B cell (primary cell): ENCODE results near the gene B3GNT9. TPM values are rescaled to one million over a fixed set of nuclear protein-coding genes. Genes with fewer than 3 reads are reported as not detected.

Source experiments
- ATAC-seq: fragments of 200-7000 bp; cut with Tn5 transposase; one replicate; pipeline ENCODE4 v1.10.0; 2021; ENCODE audit warnings: low read depth, mild to moderate bottlenecking, moderate number of reproducible peaks, moderate library complexity
- CTCF ChIA-PET: fragments of 350-600 bp; sonication (Branson Sonifier 250); formaldehyde crosslinking; loops from one replicate; lab custom pipeline; 2021; ENCODE audit warnings: antibody characterized with exemption, inconsistent platforms; lab: Charles Lee
- POLR2A ChIA-PET: fragments of 350-600 bp; sonication (Branson Sonifier 250); formaldehyde crosslinking; loops from one replicate; lab custom pipeline; 2021; ENCODE audit warnings: antibody characterized with exemption; lab: Charles Lee
- DNase-seq: peaks from one replicate; pipeline ENCODE4 v3.0.0; 2013
- H2AFZ ChIP-seq: 2 replicates; pipeline ENCODE4 v1.6.1; 2012; ENCODE audit warnings: mild to moderate bottlenecking, low read depth, low read length; ENCODE audit not compliant: insufficient read depth, poor library complexity, severe bottlenecking
- H3K27ac ChIP-seq, 2 donors: 1 replicate in 1 of 2; 2 replicates in 1 of 2; pipeline ENCODE4 v1.5.1; 2012 to 2013; ENCODE audit warnings: low read length in 2 of 2, mild to moderate bottlenecking in 2 of 2, moderate library complexity in 1 of 2
- H3K27me3 ChIP-seq, 4 experiments: fragments of 200-600 bp in 1 of 4; sonication (generic) in 1 of 4; replicated peaks in 1 of 4; 1 replicate in 2 of 4; 2 replicates in 2 of 4; pipeline versions ENCODE4 v1.6.1 to v1.7.0; 2013 to 2016; ENCODE audit warnings: low read length in 3 of 4, mild to moderate bottlenecking in 2 of 4, mixed read lengths in 1 of 4, moderate library complexity in 1 of 4; ENCODE audit not compliant: insufficient read depth in 4 of 4, control insufficient read depth in 3 of 4; ENCODE audit errors: control extremely low read depth in 1 of 4
- H3K36me3 ChIP-seq, 2 experiments: replicated peaks in 1 of 2; 1 replicate in 1 of 2; 2 replicates in 1 of 2; pipeline versions ENCODE4 v1.6.1 to v1.7.1; 2013; ENCODE audit warnings: low read length in 1 of 2; ENCODE audit not compliant: insufficient read depth in 2 of 2, control insufficient read depth in 1 of 2; ENCODE audit errors: control extremely low read depth in 1 of 2, extremely low read depth in 1 of 2
- H3K4me1 ChIP-seq, 2 donors: fragments of 200-600 bp in 1 of 2; sonication (generic) in 1 of 2; 1 replicate in 1 of 2; 2 replicates in 1 of 2; pipeline versions ENCODE4 v1.5.1 to v1.6.1; 2013 to 2017; ENCODE audit warnings: low read length in 2 of 2; ENCODE audit not compliant: control insufficient read depth in 2 of 2, insufficient read depth in 2 of 2
- H3K4me2 ChIP-seq: replicated peaks from 2 replicates; pipeline ENCODE3; 2012; ENCODE audit warnings: mild to moderate bottlenecking, low read depth, low read length; ENCODE audit not compliant: poor library complexity, severe bottlenecking
- H3K4me3 ChIP-seq, 5 experiments: fragments of 200-600 bp in 1 of 5; sonication (generic) in 1 of 5; 1 replicate in 3 of 5; 2 replicates in 2 of 5; pipeline versions ENCODE4 v1.5.1 to v1.7.0; 2011 to 2016; ENCODE audit warnings: low read length in 4 of 5, mild to moderate bottlenecking in 4 of 5, low read depth in 2 of 5, control low read depth in 1 of 5, moderate library complexity in 1 of 5; ENCODE audit not compliant: insufficient read depth in 1 of 5; ENCODE audit errors: control extremely low read depth in 1 of 5, extremely low read depth in 1 of 5
- H3K79me2 ChIP-seq: fragments of 200-600 bp; sonication (generic); one replicate; pipeline ENCODE4 v1.6.0; 2016; ENCODE audit warnings: low read length; ENCODE audit not compliant: control insufficient read depth, insufficient read depth
- H3K9ac ChIP-seq: fragments of 200-600 bp; sonication (generic); 2 replicates; pipeline ENCODE4 v1.6.1; 2017; ENCODE audit warnings: mild to moderate bottlenecking, low read length, moderate library complexity
- H3K9me3 ChIP-seq, 3 donors: one replicate each; pipeline versions ENCODE4 v1.6.1 to v1.7.1; 2013; ENCODE audit warnings: low read length in 2 of 3; ENCODE audit not compliant: control insufficient read depth in 2 of 3, insufficient read depth in 1 of 3; ENCODE audit errors: control extremely low read depth in 1 of 3
- H4K20me1 ChIP-seq: 2 replicates; pipeline ENCODE4 v1.6.0; 2012; ENCODE audit warnings: mild to moderate bottlenecking, low read length; ENCODE audit not compliant: insufficient read depth, control insufficient read depth, poor library complexity, severe bottlenecking
- H3K27ac Mint-ChIP-seq: one replicate; pipeline ENCODE4 v1.8.0; 2021; ENCODE audit warnings: mixed read lengths
- H3K27me3 Mint-ChIP-seq: one replicate; pipeline ENCODE4 v1.8.0; 2021; ENCODE audit warnings: mixed read lengths
- H3K4me1 Mint-ChIP-seq: one replicate; pipeline ENCODE4 v1.8.0; 2021; ENCODE audit warnings: mixed read lengths
- H3K4me3 Mint-ChIP-seq: one replicate; pipeline ENCODE4 v1.8.0; 2021; ENCODE audit warnings: mixed read lengths
- H3K9me3 Mint-ChIP-seq: one replicate; pipeline ENCODE4 v1.8.0; 2022; ENCODE audit warnings: mixed read lengths; ENCODE audit not compliant: insufficient read depth
- EZH2 ChIP-seq: IDR thresholded peaks from 2 replicates; pipeline ENCODE4 v1.6.1; 2012; ENCODE audit warnings: borderline replicate concordance, low read depth, mild to moderate bottlenecking, moderate library complexity, low read length; ENCODE audit not compliant: insufficient read depth, poor library complexity, severe bottlenecking
- WGBS: methylation state at CpG from one replicate; pipeline ENCODE4 v1.1.5; 2013; ENCODE audit warnings: missing lambda C conversion rate; ENCODE audit not compliant: insufficient coverage; 5-methylcytosine and 5-hydroxymethylcytosine counted together
- intact Hi-C: fragments of 100-400 bp; cut with micrococcal nuclease; formaldehyde crosslinking; loops from one replicate; pipeline ENCODE4 v1.10.0; 2022
- polyA plus RNA-seq: library from polyadenylated mRNA; depleted of rRNA; stranded (reverse); fragments of >200 nt; gene quantifications from 2 replicates; pipeline ENCODE4 v1.2.3, GENCODE V29; 2012
- total RNA-seq, 2 donors: library from RNA; stranded (reverse); fragments of 120-200 nt in 1 of 2; gene quantifications; 1 replicate in 1 of 2; 2 replicates in 1 of 2; pipeline versions ENCODE4 v1.2.3 to v1.2.4, GENCODE V29; 2013 to 2022
- TF ChIP-seq, protein P1 (sequence below): fragments of 200-600 bp; IDR thresholded peaks from one replicate; pipeline ENCODE4 v1.8.0; 2022; ENCODE audit warnings: antibody characterized with exemption, mild to moderate bottlenecking

B3GNT9 gene
- total and polyA plus RNA-seq, 2 donors (not counting 1 experiment from before 2014, with no cell fraction given): 1.6 to 2.5 TPM

DNA sequence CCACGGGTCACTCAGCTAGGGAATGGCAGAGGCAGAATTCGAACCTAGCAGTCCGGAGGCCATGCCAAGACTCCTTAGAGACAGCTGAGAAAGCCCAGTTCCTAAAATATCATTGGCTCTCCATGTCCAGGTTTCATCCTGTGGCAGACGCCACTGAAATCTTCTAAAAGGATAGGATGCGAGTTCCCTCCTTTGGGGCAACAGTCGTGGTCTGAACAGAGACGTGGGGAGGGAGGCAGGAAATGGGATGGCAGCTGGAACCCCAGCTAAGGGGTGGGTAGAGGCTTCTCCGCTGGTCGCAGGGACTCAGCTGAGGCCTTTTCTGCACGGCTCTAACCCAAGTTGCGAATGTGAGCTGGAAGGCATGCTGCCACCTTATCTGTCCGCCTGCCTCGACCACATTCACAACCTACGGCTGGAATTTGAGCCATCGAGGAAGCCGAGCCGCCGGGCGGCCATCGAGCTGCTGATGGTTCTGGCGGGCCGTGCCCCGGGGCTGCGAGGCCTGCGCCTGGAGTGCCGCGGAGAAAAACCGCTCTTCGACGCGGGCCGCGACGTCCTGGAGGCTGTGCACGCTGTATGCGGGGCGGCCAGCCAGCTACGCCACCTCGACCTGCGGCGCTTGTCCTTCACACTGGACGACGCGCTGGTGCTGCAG is 11.8 kb upstream of the B3GNT9 start:
- no peak for ATAC-seq
- 10% methylated on average over 43 of the region's 44 CpGs for WGBS
- Histone ChIP-seq H3K4me1 (peaks cover 64 to 70% of the 10 kb centered on the region in 2 donors), H3K4me2 (peak overlapping the region; percentile 78), H2AFZ (no peak overlapping the region), H3K36me3 (no peaks in the 10 kb centered on the region), H3K27me3 (peaks cover 0 to 68% (median 39%) of the 10 kb centered on the region in 4 experiments), H3K79me2 (no peaks in the 10 kb centered on the region), H4K20me1 (peaks cover 32% of the 10 kb centered on the region), H3K4me3 (peak overlapping the region in 3 of 5 experiments; percentile 21 to 44 (median 38)), H3K27ac (no peak overlapping the region), H3K9ac (peak overlapping the region; percentile 42), H3K9me3 (peaks cover 0 to 41% (median 0%) of the 10 kb centered on the region in 3 donors)
- H3K4me3 Mint-ChIP-seq: peak overlapping the region; percentile 76
- no peaks in the 10 kb centered on the region for H3K9me3 Mint-ChIP-seq
- peak; percentile 54 for DNase-seq
- CTCF ChIA-PET: interaction anchor here (1.0 to 2.5 kb wide), 11 partner anchors 7 to 269 kb away, joined by 3 to 11 read pairs (median 4); partner anchors contain the start of gene MATCAP1
- peaks cover 56% of the 10 kb centered on the region for H3K4me1 Mint-ChIP-seq
- peaks cover 33% of the 10 kb centered on the region for H3K27me3 Mint-ChIP-seq
- H3K27ac Mint-ChIP-seq: no peak overlapping the region
- intact Hi-C loops: no loop called here
- TF ChIP-seq EZH2: no peak
- TF ChIP-seq, protein P1, sequence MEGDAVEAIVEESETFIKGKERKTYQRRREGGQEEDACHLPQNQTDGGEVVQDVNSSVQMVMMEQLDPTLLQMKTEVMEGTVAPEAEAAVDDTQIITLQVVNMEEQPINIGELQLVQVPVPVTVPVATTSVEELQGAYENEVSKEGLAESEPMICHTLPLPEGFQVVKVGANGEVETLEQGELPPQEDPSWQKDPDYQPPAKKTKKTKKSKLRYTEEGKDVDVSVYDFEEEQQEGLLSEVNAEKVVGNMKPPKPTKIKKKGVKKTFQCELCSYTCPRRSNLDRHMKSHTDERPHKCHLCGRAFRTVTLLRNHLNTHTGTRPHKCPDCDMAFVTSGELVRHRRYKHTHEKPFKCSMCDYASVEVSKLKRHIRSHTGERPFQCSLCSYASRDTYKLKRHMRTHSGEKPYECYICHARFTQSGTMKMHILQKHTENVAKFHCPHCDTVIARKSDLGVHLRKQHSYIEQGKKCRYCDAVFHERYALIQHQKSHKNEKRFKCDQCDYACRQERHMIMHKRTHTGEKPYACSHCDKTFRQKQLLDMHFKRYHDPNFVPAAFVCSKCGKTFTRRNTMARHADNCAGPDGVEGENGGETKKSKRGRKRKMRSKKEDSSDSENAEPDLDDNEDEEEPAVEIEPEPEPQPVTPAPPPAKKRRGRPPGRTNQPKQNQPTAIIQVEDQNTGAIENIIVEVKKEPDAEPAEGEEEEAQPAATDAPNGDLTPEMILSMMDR: no peak
- POLR2A ChIA-PET: interaction anchor here (0.5 to 0.6 kb wide), 4 partner anchors 14 to 523 kb away, joined by 3 to 9 read pairs (median 4); no protein-coding TSS in a partner anchor

DNA sequence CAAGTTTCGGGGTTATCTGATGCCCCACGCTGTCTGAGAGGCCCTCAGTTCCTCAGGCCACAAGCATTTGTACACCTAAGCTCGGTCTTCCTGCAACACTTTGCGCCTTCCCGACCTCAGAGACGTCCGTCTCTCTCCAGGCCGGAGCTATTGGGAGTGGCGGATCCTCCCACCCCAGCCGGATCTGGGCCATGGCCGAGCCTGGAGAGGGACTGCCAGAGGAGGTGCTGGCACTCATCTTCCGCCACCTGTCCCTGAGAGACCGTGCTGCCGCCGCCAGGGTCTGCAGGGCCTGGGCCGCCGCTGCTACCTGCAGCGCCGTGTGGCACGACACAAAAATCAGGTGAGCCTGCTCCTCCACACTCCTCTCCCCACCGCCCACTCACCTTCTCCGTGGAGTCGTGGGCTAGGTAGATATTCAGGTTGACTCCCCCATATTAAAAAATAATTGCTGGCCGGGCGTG is 10.8 kb upstream of the B3GNT9 start:
- POLR2A ChIA-PET: interaction anchor here (2.1 kb wide), 1 partner anchor 22 kb away, joined by 4 read pairs; the partner anchor contains the start of gene MATCAP1
- Histone ChIP-seq H3K9me3 (peaks cover 0 to 40% (median 0%) of the 10 kb centered on the region in 3 donors), H3K27me3 (peaks cover 0 to 58% (median 31%) of the 10 kb centered on the region in 4 experiments), H3K4me1 (peaks cover 65 to 72% of the 10 kb centered on the region in 2 donors), H2AFZ (no peak overlapping the region), H3K79me2 (no peaks in the 10 kb centered on the region), H3K4me3 (no peak overlapping the region), H3K4me2 (peak overlapping the region; percentile 99), H3K27ac (no peak overlapping the region), H3K9ac (no peak overlapping the region), H4K20me1 (peaks cover 42% of the 10 kb centered on the region), H3K36me3 (no peaks in the 10 kb centered on the region)
- Mint-ChIP-seq H3K27ac (no peak overlapping the region), H3K9me3 (no peaks in the 10 kb centered on the region), H3K27me3 (peaks cover 23% of the 10 kb centered on the region), H3K4me3 (peak overlapping the region; percentile 76), H3K4me1 (peaks cover 59% of the 10 kb centered on the region)
- peak; percentile 29 for DNase-seq
- CTCF ChIA-PET: interaction anchor here (1.1 to 2.5 kb wide), 5 partner anchors 11 to 23 kb away, joined by 3 to 11 read pairs (median 4); partner anchors contain the start of gene MATCAP1
- no peak for ATAC-seq
- TF ChIP-seq EZH2: no peak
- TF ChIP-seq, protein P1: no peak
- WGBS: 63% methylated on average over 17 of the region's 25 CpGs
- intact Hi-C loops: loop anchor here (2.0 kb wide), 1 partner anchor 31 kb away; the partner anchor contains the start of gene E2F4
